ENCODE data around the gene NBAS.

The NBAS gene

DNA sequence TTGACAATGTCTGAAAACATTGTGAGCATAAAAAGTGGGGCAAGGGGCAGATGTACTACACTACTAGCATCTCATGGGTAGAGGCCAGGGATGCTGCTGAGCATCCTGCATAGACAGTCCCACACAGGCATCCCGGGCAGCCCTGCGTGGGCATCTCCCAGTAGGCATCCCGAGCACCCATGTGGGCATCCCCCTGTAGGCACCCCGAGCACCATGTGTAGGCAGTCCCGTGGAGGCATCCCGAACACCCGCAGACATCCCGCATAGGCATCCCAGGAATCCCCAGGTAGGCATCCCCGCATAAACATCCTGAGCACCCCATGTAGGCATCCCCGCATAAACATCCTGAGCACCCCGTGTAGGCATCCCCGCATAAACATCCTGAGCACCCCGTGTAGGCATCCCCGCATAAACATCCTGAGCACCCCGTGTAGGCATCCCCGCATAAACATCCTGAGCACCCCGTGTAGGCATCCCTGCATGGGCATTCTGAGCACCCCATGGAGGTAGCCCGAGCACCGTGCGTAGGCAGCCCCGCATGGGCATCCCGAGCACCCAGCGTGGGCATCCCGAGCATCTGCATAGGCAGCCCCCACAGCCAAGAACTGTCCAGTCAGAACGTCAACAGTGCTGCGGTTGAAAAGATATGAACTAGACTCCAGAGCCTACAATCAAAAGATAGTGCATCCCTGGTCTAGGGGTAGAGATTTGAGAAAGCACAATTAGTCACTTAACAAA lies 273.5 kb downstream of the NBAS start:
- H3K27me3 ChIP-seq (replicated peaks; ENCODE audit: control insufficient read depth, insufficient read depth, low read length): no peaks in the 10 kb centered on the region
- no peak for TF ChIP-seq CTCF (IDR thresholded peaks at IDR 0.05; ENCODE audit: insufficient read depth, low read length, poor library complexity, severe bottlenecking)
- no peak overlapping the region for H3K4me3 ChIP-seq (replicated peaks; ENCODE audit: low read depth, low read length)
- H3K36me3 ChIP-seq (ENCODE audit: control insufficient read depth, insufficient read depth, low read length): no peaks in the 10 kb centered on the region; the same call in 1 of the 2 replicates
- DNase-seq (ENCODE audit: extremely low read depth, insufficient read length): no peak

DNA sequence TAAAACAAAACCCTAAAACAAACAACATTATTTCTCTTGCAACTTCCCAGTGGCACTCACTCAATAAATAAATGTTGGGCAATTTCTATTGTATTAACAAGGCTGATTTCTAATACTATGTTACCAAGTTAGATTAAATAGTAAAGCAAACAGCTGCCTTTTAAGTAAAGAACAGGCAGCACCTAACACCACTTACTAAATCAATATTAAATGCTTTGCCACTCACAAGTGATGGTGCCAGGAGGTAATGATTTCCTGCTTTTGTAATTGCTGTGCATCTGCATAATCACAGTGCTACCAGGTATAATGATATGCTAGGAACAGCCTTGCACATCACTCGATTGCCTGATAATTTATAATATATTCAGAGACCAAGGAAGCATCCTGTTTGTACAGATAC lies 276.5 kb downstream of the NBAS start:
- TF ChIP-seq CTCF (IDR thresholded peaks at IDR 0.05; ENCODE audit: insufficient read depth, low read length, poor library complexity, severe bottlenecking): no peak
- H3K4me3 ChIP-seq (replicated peaks; ENCODE audit: low read depth, low read length): no peak overlapping the region
- H3K36me3 ChIP-seq (ENCODE audit: control insufficient read depth, insufficient read depth, low read length): no peaks in the 10 kb centered on the region; the same call in 1 of the 2 replicates
- H3K27me3 ChIP-seq (replicated peaks; ENCODE audit: control insufficient read depth, insufficient read depth, low read length): no peaks in the 10 kb centered on the region
- DNase-seq (ENCODE audit: extremely low read depth, insufficient read length): no peak

GRCh38 chr2:15281681-15282080 lies 279.5 kb downstream of the NBAS start:
- TF ChIP-seq CTCF (IDR thresholded peaks at IDR 0.05; ENCODE audit: insufficient read depth, low read length, poor library complexity, severe bottlenecking): no peak
- H3K27me3 ChIP-seq (replicated peaks; ENCODE audit: control insufficient read depth, insufficient read depth, low read length): no peaks in the 10 kb centered on the region
- H3K4me3 ChIP-seq (replicated peaks; ENCODE audit: low read depth, low read length): no peak overlapping the region
- DNase-seq (ENCODE audit: extremely low read depth, insufficient read length): no peak
- no peaks in the 10 kb centered on the region for H3K36me3 ChIP-seq (ENCODE audit: control insufficient read depth, insufficient read depth, low read length)

DNA sequence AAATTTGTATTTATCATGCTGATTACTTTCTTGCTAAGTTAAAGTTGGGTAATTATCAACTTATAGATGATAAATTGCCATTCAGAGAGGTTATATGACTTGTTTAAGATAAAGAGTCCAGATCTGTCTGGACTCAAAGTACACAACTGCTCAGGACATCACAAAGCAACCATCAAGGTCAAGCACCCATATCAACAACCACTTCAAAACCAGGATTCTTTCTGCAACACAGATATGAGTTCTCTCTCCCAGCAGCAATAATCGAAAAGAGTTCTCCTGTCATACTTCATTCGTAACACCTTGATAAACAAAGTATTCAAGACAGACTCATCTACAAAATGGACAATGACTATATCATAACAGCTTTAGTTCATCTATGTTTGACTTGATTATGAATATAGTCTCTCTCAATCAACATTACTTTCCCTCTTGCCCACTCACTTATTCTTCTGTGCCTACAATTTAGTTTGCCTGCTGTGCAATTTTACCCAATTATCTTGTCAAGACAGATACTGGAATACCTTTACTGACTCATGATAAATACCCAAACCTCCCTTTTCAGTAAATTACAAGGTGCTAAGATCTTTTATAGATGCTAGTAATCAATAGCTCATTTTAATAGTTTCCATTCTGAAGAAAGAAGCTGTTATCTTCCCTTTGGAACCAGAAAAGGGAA lies 281.8 kb downstream of the NBAS start:
- TF ChIP-seq CTCF (IDR thresholded peaks at IDR 0.05; ENCODE audit: insufficient read depth, low read length, poor library complexity, severe bottlenecking): no peak
- Histone ChIP-seq H3K4me3 (replicated peaks; ENCODE audit: low read depth, low read length) (no peak overlapping the region), H3K27me3 (replicated peaks; ENCODE audit: control insufficient read depth, insufficient read depth, low read length) (no peaks in the 10 kb centered on the region), H3K36me3 (ENCODE audit: control insufficient read depth, insufficient read depth, low read length) (no peaks in the 10 kb centered on the region; the same call in 1 of the 2 replicates)
- no peak for DNase-seq (ENCODE audit: extremely low read depth, insufficient read length)

DNA sequence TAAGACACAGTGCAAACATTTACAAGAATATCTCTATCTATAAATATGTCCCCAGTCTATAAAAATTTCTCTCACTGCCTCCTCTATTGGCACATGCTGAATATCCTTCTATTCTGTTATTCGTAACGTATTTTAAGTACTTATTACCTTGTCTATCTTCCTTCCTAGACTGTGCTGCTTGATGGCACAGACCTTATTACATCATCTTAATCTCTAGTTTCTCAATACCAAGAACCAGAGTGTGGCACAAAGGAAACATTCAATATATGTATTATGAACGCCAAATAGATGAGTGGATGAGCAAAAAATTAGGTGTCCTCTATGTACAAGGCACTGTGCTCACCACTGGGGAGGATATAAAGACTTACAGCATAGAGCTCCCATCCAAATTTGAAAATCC lies 282.8 kb downstream of the NBAS start:
- no peaks in the 10 kb centered on the region; the same call in 1 of the 2 replicates for H3K36me3 ChIP-seq (ENCODE audit: control insufficient read depth, insufficient read depth, low read length)
- no peak overlapping the region for H3K4me3 ChIP-seq (replicated peaks; ENCODE audit: low read depth, low read length)
- no peak for DNase-seq (ENCODE audit: extremely low read depth, insufficient read length)
- H3K27me3 ChIP-seq (replicated peaks; ENCODE audit: control insufficient read depth, insufficient read depth, low read length): no peaks in the 10 kb centered on the region
- no peak for TF ChIP-seq CTCF (IDR thresholded peaks at IDR 0.05; ENCODE audit: insufficient read depth, low read length, poor library complexity, severe bottlenecking)
